NK-92 (cell line): Measurements from ENCODE around the gene CGB8.
A peak's percentile ranks its signal among the peaks of the same experiment; 100 is the strongest.
"Not testable (repeated sequence)": the region's sequence is repeated elsewhere in the genome, so short reads cannot be mapped to it uniquely, and the experiment has no call there.

Source experiments
- DNase-seq: peaks from one replicate; lab custom pipeline; 2025; ENCODE audit not compliant: unreplicated experiment; lab: John Stamatoyannopoulos, UW

CGB8 gene

GRCh38 chr19:49049011-49049410 lies at the start of gene CGB8:
Gene CGB8, minus strand, starts transcription at chr19:49049111. Its CDS starts 372 bp downstream, at chr19:49048739.
- not testable (repeated sequence) for DNase-seq

GRCh38 chr19:49097453-49098288 lies 48.8 kb upstream of the CGB8 start:
- no peak for DNase-seq

- DNase-seq: no peak
Measured at GRCh38 chr19:49094505-49095482, 45.9 kb upstream of the CGB8 start.

GRCh38 chr19:49092686-49093085 lies 43.8 kb upstream of the CGB8 start:
- DNase-seq: no peak

GRCh38 chr19:49091391-49092038 lies 42.6 kb upstream of the CGB8 start:
- no peak for DNase-seq

- no peak for DNase-seq
Measured at GRCh38 chr19:49086296-49086695, 37.4 kb upstream of the CGB8 start.

- DNase-seq: no peak
Measured at GRCh38 chr19:49085868-49086232, 36.9 kb upstream of the CGB8 start.

- DNase-seq: peak; percentile 92
Measured at GRCh38 chr19:49085020-49085867, 36.3 kb upstream of the CGB8 start, which contains the start of gene SNRNP70. Gene SNRNP70, plus strand, starts transcription at chr19:49085451. Its CDS starts 964 bp downstream, at chr19:49086415.

- no peak for DNase-seq
Measured at GRCh38 chr19:49084206-49085019, 35.5 kb upstream of the CGB8 start.

GRCh38 chr19:49081273-49081672 lies 32.4 kb upstream of the CGB8 start:
- no peak for DNase-seq

GRCh38 chr19:49080392-49080791 lies 31.5 kb upstream of the CGB8 start:
- DNase-seq: no peak

- DNase-seq: not testable (repeated sequence)
Measured at GRCh38 chr19:49074869-49075268, 26.0 kb upstream of the CGB8 start.

- no peak for DNase-seq
Measured at GRCh38 chr19:49073514-49074378, 24.8 kb upstream of the CGB8 start.

GRCh38 chr19:49071860-49072547 lies 23.1 kb upstream of the CGB8 start:
- no peak for DNase-seq

- DNase-seq: no peak
Measured at GRCh38 chr19:49070416-49070815, 21.5 kb upstream of the CGB8 start.

GRCh38 chr19:49069026-49069425 lies 20.1 kb upstream of the CGB8 start:
- no peak for DNase-seq

GRCh38 chr19:49067554-49067953 lies 18.6 kb upstream of the CGB8 start:
- DNase-seq: no peak
